Peyer's patch (tissue), 4 donors: ENCODE measurements around the gene CDPF1. TPM values are rescaled to one million over a fixed set of nuclear protein-coding genes. Genes with fewer than 3 reads are reported as not detected.
A peak's percentile ranks its signal among the peaks of the same experiment; 100 is the strongest.

Source experiments
- DNase-seq, 3 donors: peaks; one replicate each; pipeline ENCODE4 v3.0.0-alpha.2; 2017 to 2019
- H3K27ac ChIP-seq, 4 donors: fragments of 200-600 bp; sonication (generic); one replicate each; pipeline ENCODE4 v1.5.1; 2016 to 2019
- H3K27me3 ChIP-seq, 2 donors: fragments of 200-600 bp; sonication (generic); one replicate each; pipeline ENCODE4 v1.5.1; 2019
- H3K36me3 ChIP-seq, 3 donors: fragments of 200-600 bp; sonication (generic); one replicate each; pipeline ENCODE4 v1.5.1; 2016 to 2019
- H3K4me1 ChIP-seq, 4 donors: fragments of 200-600 bp; sonication (generic); one replicate each; pipeline ENCODE4 v1.5.1; 2016 to 2019
- H3K4me3 ChIP-seq, 4 donors: fragments of 200-600 bp; sonication (generic); 1 replicate in 3 of 4; 2 replicates in 1 of 4; pipeline ENCODE4 v1.5.1; 2016 to 2019; ENCODE audit warnings: mild to moderate bottlenecking in 1 of 4
- H3K9me3 ChIP-seq, 4 donors: fragments of 200-600 bp; sonication (generic); one replicate each; pipeline ENCODE4 v1.5.1; 2016 to 2019; ENCODE audit warnings: mild to moderate bottlenecking in 1 of 4
- CTCF ChIP-seq, 6 experiments: fragments of 450-650 bp in 4 of 6; fragments of 200-600 bp in 2 of 6; sonication (generic) in 1 of 6; IDR thresholded peaks; one replicate each; pipeline ENCODE4 v1.5.1; 2017 to 2019; ENCODE audit warnings: antibody characterized with exemption in 6 of 6, mild to moderate bottlenecking in 3 of 6, moderate library complexity in 1 of 6
- POLR2A ChIP-seq, 2 donors: fragments of 450-650 bp; IDR thresholded peaks; one replicate each; pipeline ENCODE4 v1.5.1; 2017; ENCODE audit warnings: antibody characterized with exemption in 2 of 2, mild to moderate bottlenecking in 2 of 2, moderate library complexity in 2 of 2
- total RNA-seq, 4 donors: library from RNA; depleted of rRNA; stranded (reverse); fragments of >200 nt; gene quantifications; one replicate each; pipeline ENCODE4 v1.1.0, GENCODE V29; 2016

Gene CDPF1
- total RNA-seq, 4 donors from 2014 or later = 7.0 to 23.9 (median 12.1) TPM

GRCh38 chr22:46220921-46221320 lies 29.2 kb downstream of the CDPF1 start:
- no peak for DNase-seq
- H3K4me3 ChIP-seq = no peak overlapping the region
- H3K27me3 ChIP-seq = no peaks in the 10 kb centered on the region
- peaks cover 0 to 92% (median 3%) of the 10 kb centered on the region in 3 donors for H3K36me3 ChIP-seq
- TF ChIP-seq CTCF (IDR thresholded peaks at IDR 0.05) = no peak
- TF ChIP-seq POLR2A (IDR thresholded peaks at IDR 0.05) = no peak
- no peaks in the 10 kb centered on the region for H3K9me3 ChIP-seq
- H3K4me1 ChIP-seq = no peaks in the 10 kb centered on the region
- no peak overlapping the region for H3K27ac ChIP-seq

GRCh38 chr22:46219636-46220035 lies 30.5 kb downstream of the CDPF1 start:
- Histone ChIP-seq H3K4me3 (no peak overlapping the region), H3K27me3 (no peaks in the 10 kb centered on the region), H3K4me1 (no peaks in the 10 kb centered on the region), H3K27ac (peak overlapping the region in 1 of 4 donors; percentile 50), H3K9me3 (no peaks in the 10 kb centered on the region), H3K36me3 (peaks cover 0 to 92% (median 3%) of the 10 kb centered on the region in 3 donors)
- TF ChIP-seq CTCF (IDR thresholded peaks at IDR 0.05) (no peak), POLR2A (IDR thresholded peaks at IDR 0.05) (no peak)
- DNase-seq = no peak

- DNase-seq = no peak
- Histone ChIP-seq H3K9me3 (peaks cover 0 to 1% (median 0%) of the 10 kb centered on the region in 4 donors), H3K4me1 (no peaks in the 10 kb centered on the region), H3K27ac (no peak overlapping the region), H3K27me3 (no peaks in the 10 kb centered on the region), H3K4me3 (no peak overlapping the region), H3K36me3 (peaks cover 0 to 87% (median 3%) of the 10 kb centered on the region in 3 donors)
- TF ChIP-seq POLR2A (IDR thresholded peaks at IDR 0.05) = no peak
- no peak for TF ChIP-seq CTCF (IDR thresholded peaks at IDR 0.05)
These were observed 35.5 kb downstream of the CDPF1 start for GRCh38 chr22:46214616-46215015.

GRCh38 chr22:46214149-46214548 lies 35.9 kb downstream of the CDPF1 start:
- no peaks in the 10 kb centered on the region for H3K4me1 ChIP-seq
- peaks cover 0 to 6% (median 0%) of the 10 kb centered on the region in 4 donors for H3K9me3 ChIP-seq
- peaks cover 0 to 87% (median 3%) of the 10 kb centered on the region in 3 donors for H3K36me3 ChIP-seq
- no peak for TF ChIP-seq CTCF (IDR thresholded peaks at IDR 0.05)
- no peak for TF ChIP-seq POLR2A (IDR thresholded peaks at IDR 0.05)
- no peak overlapping the region for H3K27ac ChIP-seq
- H3K4me3 ChIP-seq = no peak overlapping the region
- no peaks in the 10 kb centered on the region for H3K27me3 ChIP-seq
- no peak for DNase-seq

- Histone ChIP-seq H3K36me3 (peaks cover 0 to 86% (median 0%) of the 10 kb centered on the region in 3 donors), H3K9me3 (peaks cover 0 to 10% (median 0%) of the 10 kb centered on the region in 4 donors), H3K4me1 (no peaks in the 10 kb centered on the region), H3K27me3 (no peaks in the 10 kb centered on the region), H3K27ac (no peak overlapping the region), H3K4me3 (no peak overlapping the region)
- DNase-seq = no peak
- TF ChIP-seq POLR2A (IDR thresholded peaks at IDR 0.05) (no peak), CTCF (IDR thresholded peaks at IDR 0.05) (no peak)
These were observed 37.0 kb downstream of the CDPF1 start for GRCh38 chr22:46213052-46213451.

- Histone ChIP-seq H3K9me3 (peaks cover 0 to 10% (median 0%) of the 10 kb centered on the region in 4 donors), H3K4me1 (no peaks in the 10 kb centered on the region), H3K36me3 (peaks cover 0 to 82% (median 0%) of the 10 kb centered on the region in 3 donors), H3K27ac (no peak overlapping the region), H3K27me3 (no peaks in the 10 kb centered on the region), H3K4me3 (no peak overlapping the region)
- TF ChIP-seq CTCF (IDR thresholded peaks at IDR 0.05) (no peak), POLR2A (IDR thresholded peaks at IDR 0.05) (no peak)
- no peak for DNase-seq
These were observed 37.9 kb downstream of the CDPF1 start for GRCh38 chr22:46212195-46212594.
